GM12878 (cell line): Measurements from ENCODE around the gene PDZD2. TPM values are rescaled to one million over a fixed set of nuclear protein-coding genes. Genes with fewer than 3 reads are reported as not detected.
"Not testable (repeated sequence)": the region's sequence is repeated elsewhere in the genome, so short reads cannot be mapped to it uniquely, and the experiment has no call there.

ENCODE experiments used
- ATAC-seq: fragments of 200-7000 bp; cut with Tn5 transposase; 3 replicates; pipeline ENCODE4 v1.9.1; 2020; ENCODE audit warnings: mild to moderate bottlenecking, moderate library complexity
- BruUV-seq: library from RNA; stranded (reverse); fragments of 400-500 nt; replicated peaks from 2 replicates; lab custom pipeline; 2021; lab: Mats Ljungman, UMichigan
- CTCF ChIA-PET: fragments of 300-600 bp; sonication (Branson Sonifier 250); formaldehyde crosslinking; extraction: SDS; loops from one replicate; lab custom pipeline; 2021; ENCODE audit warnings: inconsistent platforms; lab: Yijun Ruan, JAX
- POLR2A ChIA-PET: fragments of 350-600 bp; formaldehyde crosslinking; extraction: SDS; loops from one replicate; lab custom pipeline; 2021; ENCODE audit warnings: inconsistent platforms; lab: Charles Lee
- RAD21 ChIA-PET: fragments of 300-600 bp; sonication (Branson Sonifier 250); formaldehyde crosslinking; loops from one replicate; lab custom pipeline; 2023; ENCODE audit warnings: antibody characterized with exemption; ENCODE audit not compliant: unreplicated experiment; lab: Charles Lee
- SMC1A ChIA-PET: fragments of 300-600 bp; sonication (Branson Sonifier 250); formaldehyde crosslinking; loops from one replicate; lab custom pipeline; 2023; ENCODE audit not compliant: unreplicated experiment, uncharacterized antibody; lab: Charles Lee
- DNase-seq: peaks from one replicate; pipeline ENCODE4 v3.0.0-alpha.2; 2011; ENCODE audit warnings: low read depth, low spot score
- FAIRE-seq: peaks from 3 replicates; lab custom pipeline; 2011; peaks lifted over from hg19 to GRCh38; lab: Jason Lieb, UNC
- H2AFZ ChIP-seq: 2 replicates; pipeline ENCODE4 v1.6.0; 2011; ENCODE audit warnings: low read depth, low read length, control low read depth; ENCODE audit not compliant: control insufficient read depth
- H3K27ac ChIP-seq: 2 replicates; pipeline ENCODE4 v1.5.1; 2011; ENCODE audit warnings: control low read depth; ENCODE audit not compliant: control insufficient read depth, insufficient read depth
- H3K27me3 ChIP-seq, 2 experiments: replicated peaks in 1 of 2; 2 replicates each; pipeline versions ENCODE4 v1.6.0 to v1.6.1; 2011; ENCODE audit warnings: low read length in 1 of 2; ENCODE audit not compliant: control insufficient read depth in 2 of 2, insufficient read depth in 2 of 2
- H3K36me3 ChIP-seq, 2 experiments: 2 replicates each; pipeline ENCODE4 v1.5.1; 2011; ENCODE audit warnings: low read length in 1 of 2; ENCODE audit not compliant: control insufficient read depth in 2 of 2, insufficient read depth in 2 of 2
- H3K4me1 ChIP-seq: 2 replicates; pipeline ENCODE4 v1.6.1; 2011; ENCODE audit warnings: mild to moderate bottlenecking, low read length, moderate library complexity, mixed read lengths; ENCODE audit not compliant: control insufficient read depth, insufficient read depth
- H3K4me2 ChIP-seq: 2 replicates; pipeline ENCODE4 v1.6.0; 2011; ENCODE audit warnings: control low read depth; ENCODE audit not compliant: control insufficient read depth, insufficient read depth
- H3K4me3 ChIP-seq: fragments of 200-600 bp; sonication (generic); 2 replicates; pipeline ENCODE4 v1.5.1; 2016
- H3K79me2 ChIP-seq: 2 replicates; pipeline ENCODE4 v1.6.0; 2011; ENCODE audit warnings: low read length; ENCODE audit not compliant: control insufficient read depth, insufficient read depth
- H3K9ac ChIP-seq: 2 replicates; pipeline ENCODE4 v1.8.0; 2011; ENCODE audit warnings: low read length, control low read depth, mixed read lengths; ENCODE audit not compliant: control insufficient read depth, insufficient read depth
- H3K9me3 ChIP-seq: replicated peaks from 3 replicates; pipeline ENCODE4 v1.5.1; 2011; ENCODE audit warnings: mild to moderate bottlenecking, low read length; ENCODE audit not compliant: control insufficient read depth, insufficient read depth
- H4K20me1 ChIP-seq: 2 replicates; pipeline ENCODE4 v1.6.0; 2011; ENCODE audit not compliant: control insufficient read depth, insufficient read depth
- ATF7 ChIP-seq: fragments of 450-650 bp; IDR thresholded peaks from 2 replicates; pipeline ENCODE4 v1.6.1; 2016; ENCODE audit warnings: low read depth, mild to moderate bottlenecking
- MEF2B ChIP-seq: fragments of 450-650 bp; IDR thresholded peaks from 2 replicates; pipeline ENCODE4 v1.6.1; 2018; ENCODE audit warnings: mild to moderate bottlenecking, moderate library complexity; ENCODE audit not compliant: partially characterized antibody, poor library complexity, severe bottlenecking
- MYB ChIP-seq: fragments of 150-350 bp; IDR thresholded peaks from 2 replicates; pipeline ENCODE4 v1.6.1; 2014; ENCODE audit warnings: mild to moderate bottlenecking, low read depth, low read length, borderline replicate concordance
- POLR2AphosphoS5 ChIP-seq: IDR thresholded peaks from 2 replicates; pipeline ENCODE4 v1.6.1; 2011; ENCODE audit warnings: mild to moderate bottlenecking, low read length, inconsistent platforms
- WRNIP1 ChIP-seq: IDR thresholded peaks from 2 replicates; pipeline ENCODE4 v1.6.1; 2011; ENCODE audit warnings: low read depth, low read length, improper control_type of control experiment, borderline replicate concordance
- WGBS: methylation state at CpG from one replicate; pipeline ENCODE4 v1.1.6; 2016; ENCODE audit warnings: low lambda C conversion rate; ENCODE audit not compliant: insufficient replicate concordance, insufficient coverage; ENCODE audit errors: missing lambda C conversion rate; 5-methylcytosine and 5-hydroxymethylcytosine counted together
- in situ Hi-C: fragments of 300-500 bp; cut with MboI; formaldehyde crosslinking; loops from 9 replicates; pipeline ENCODE4 v1.14.3; 2018; ENCODE audit warnings: mixed read lengths
- intact Hi-C: fragments of 100-400 bp; cut with micrococcal nuclease; formaldehyde crosslinking; loops from one replicate; pipeline ENCODE4 v1.14.2; 2022; ENCODE audit not compliant: unreplicated experiment
- polyA plus RNA-seq, 11 experiments: library from polyadenylated mRNA; depleted of rRNA in 4 of 11; unstranded in 6 of 11; stranded (reverse) in 5 of 11; fragments of >200 nt; fragmentation: Nextera tagmentation in 4 of 11; fragmentation: Illumina TruSeq in 1 of 11; extraction: Ambion mirVana in 4 of 11; extraction: Trizol in 1 of 11; gene quantifications; 1 replicate in 1 of 11; 2 replicates in 10 of 11; pipeline versions ENCODE4 v1.2.1 to v1.2.3, GENCODE V29; 2011 to 2016; ENCODE audit warnings: inconsistent platforms in 2 of 11, missing spikeins in 2 of 11, low read depth in 1 of 11
- total RNA-seq, 4 experiments: library from RNA; depleted of rRNA in 3 of 4; stranded (reverse); fragments of >200 nt in 3 of 4; fragmentation: Illumina TruSeq in 1 of 4; extraction: Trizol in 1 of 4; gene quantifications; 2 replicates each; pipeline versions ENCODE4 v1.2.1 to v1.2.3, GENCODE V29; 2013 to 2021

Gene PDZD2
- total and polyA plus RNA-seq, 10 of the 15 experiments (the other 5 are each of a cell fraction or from before 2014, with no cell fraction given) = 0.01 to 0.58 (median 0.29) TPM; not detected in 3

DNA sequence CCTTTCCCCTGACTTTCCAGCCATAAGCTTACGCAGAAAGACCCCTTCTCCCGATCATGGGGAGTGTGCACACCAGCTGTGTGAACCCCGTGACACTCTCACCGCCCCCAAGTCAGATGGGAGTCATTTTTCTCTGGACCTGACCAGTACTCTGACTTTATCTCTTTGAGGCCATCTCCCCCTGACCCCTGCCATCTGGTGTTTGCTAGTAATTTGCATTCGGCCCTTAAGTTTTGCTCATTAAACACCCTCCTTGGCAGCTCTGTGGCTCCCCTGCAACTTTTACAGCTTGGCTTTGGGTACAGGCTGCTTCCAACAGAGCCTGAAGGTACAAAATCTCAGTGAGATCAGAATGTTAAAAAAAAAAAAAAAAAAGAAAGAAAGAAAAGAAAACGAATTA is 43.9 kb downstream of the PDZD2 start:
- Histone ChIP-seq H4K20me1 (no peaks in the 10 kb centered on the region), H3K9me3 (no peaks in the 10 kb centered on the region), H3K4me1 (no peaks in the 10 kb centered on the region), H3K79me2 (no peaks in the 10 kb centered on the region), H2AFZ (no peak overlapping the region), H3K27ac (no peak overlapping the region)
- BruUV-seq = no TSS peak
- in situ Hi-C loops (no loop called here), intact Hi-C loops (no loop called here)
- FAIRE-seq (no peak), ATAC-seq (no peak)
- ChIA-PET CTCF (interaction anchor here (0.7 kb wide), 1 partner anchor 43 kb away, joined by 4 read pairs; no protein-coding TSS in a partner anchor), SMC1A (no interaction called here)
- TF ChIP-seq WRNIP1 = no peak
- TF ChIP-seq MYB = no peak
- TF ChIP-seq ATF7 = no peak
- TF ChIP-seq, all 136 proteins: peak for 0
- WGBS = 38% methylated on average over 6 of the region's 6 CpGs
- DNase-seq = no peak
- no peak overlapping the region for H3K9ac ChIP-seq
- no peaks in the 10 kb centered on the region; a peak in 1 of 4 replicates for H3K27me3 ChIP-seq
- no peak overlapping the region for H3K4me2 ChIP-seq
- RAD21 ChIA-PET = no interaction called here
- H3K4me3 ChIP-seq = no peak overlapping the region
- no peaks in the 10 kb centered on the region for H3K36me3 ChIP-seq
- POLR2A ChIA-PET = no interaction called here

DNA sequence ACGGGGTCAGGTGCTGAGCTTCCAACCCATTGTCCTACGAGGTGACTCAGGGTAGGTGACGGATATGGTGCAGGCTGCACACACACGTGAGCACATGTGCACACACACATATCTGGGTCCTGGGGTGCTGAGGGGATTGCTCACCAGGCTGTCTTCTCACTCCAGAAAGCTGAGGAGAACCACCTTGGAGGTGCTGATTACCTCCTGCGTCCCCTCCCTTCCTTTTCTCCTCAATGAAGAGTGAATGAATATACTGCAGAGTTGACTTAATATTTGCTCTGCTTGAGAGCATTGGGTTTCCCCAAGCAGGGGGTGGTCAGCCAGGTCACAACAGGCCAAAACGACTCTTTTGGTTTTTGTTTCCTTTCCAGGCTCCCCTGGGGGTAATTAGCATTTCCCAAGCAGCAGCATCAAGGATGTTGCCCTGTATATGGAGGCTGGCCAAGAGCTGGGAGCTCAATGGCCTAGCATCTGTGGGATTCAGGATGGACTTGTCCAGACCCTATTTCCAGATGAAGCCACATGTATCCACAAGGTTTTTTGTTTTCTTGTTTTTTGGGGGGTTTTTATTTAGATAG is 49.7 kb downstream of the PDZD2 start:
- Histone ChIP-seq H3K27ac (no peak overlapping the region), H3K79me2 (no peaks in the 10 kb centered on the region)
- peak; percentile 24 for TF ChIP-seq MEF2B
- no peak for TF ChIP-seq POLR2AphosphoS5
- TF ChIP-seq, all 136 proteins: peak for 1
- BruUV-seq = no TSS peak
- FAIRE-seq (no peak), ATAC-seq (no peak; the same call in 1 of the 3 replicates), DNase-seq (no peak)
- in situ Hi-C loops (no loop called here), intact Hi-C loops (no loop called here)
- 22% methylated on average over 6 of the region's 6 CpGs for WGBS
- RAD21 ChIA-PET = no interaction called here
- no peaks in the 10 kb centered on the region for H3K27me3 ChIP-seq
- no peak overlapping the region for H3K4me3 ChIP-seq
- no peak overlapping the region for H2AFZ ChIP-seq
- H3K9ac ChIP-seq = no peak overlapping the region
- CTCF ChIA-PET = no interaction called here
- H4K20me1 ChIP-seq = no peaks in the 10 kb centered on the region
- no peaks in the 10 kb centered on the region for H3K9me3 ChIP-seq
- H3K4me2 ChIP-seq = no peak overlapping the region
- SMC1A ChIA-PET = no interaction called here
- H3K4me1 ChIP-seq = no peaks in the 10 kb centered on the region
- POLR2A ChIA-PET = no interaction called here
- H3K36me3 ChIP-seq = no peaks in the 10 kb centered on the region

DNA sequence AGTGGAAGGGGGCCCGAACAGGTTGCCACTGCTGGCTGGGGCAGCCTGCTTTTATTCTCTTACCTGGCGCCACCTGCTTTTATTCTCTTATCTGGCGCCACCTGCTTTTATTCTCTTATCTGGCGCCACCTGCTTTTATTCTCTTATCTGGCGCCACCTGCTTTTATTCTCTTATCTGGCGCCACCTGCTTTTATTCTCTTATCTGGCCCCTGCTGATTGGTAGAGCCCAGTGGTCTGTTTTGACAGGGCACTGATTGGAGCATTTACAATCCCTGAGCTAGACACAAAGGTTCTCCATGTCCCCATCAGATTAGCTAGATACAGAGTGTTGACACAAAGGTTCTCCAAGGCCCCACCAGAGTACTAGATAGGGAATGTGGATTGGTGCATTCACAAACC is 52.5 kb downstream of the PDZD2 start:
- H3K27me3 ChIP-seq, H3K4me1 ChIP-seq, H3K4me2 ChIP-seq, FAIRE-seq, intact Hi-C loops, H3K9me3 ChIP-seq, CTCF ChIA-PET, H3K4me3 ChIP-seq, RAD21 ChIA-PET, H2AFZ ChIP-seq, H4K20me1 ChIP-seq, H3K36me3 ChIP-seq, H3K27ac ChIP-seq, H3K79me2 ChIP-seq, ATAC-seq, H3K9ac ChIP-seq, POLR2A ChIA-PET, in situ Hi-C loops, BruUV-seq, DNase-seq: not testable (repeated sequence)
- WGBS = 89% methylated on average over 6 of the region's 6 CpGs
- SMC1A ChIA-PET = interaction anchor here (2.1 kb wide), 1 partner anchor 10 kb away, joined by 5 read pairs; no protein-coding TSS in a partner anchor
